Stimulated activated CD4-positive, alpha-beta T cell treated with anti-CD3 and anti-CD28 coated beads, Interleukin-4, amount 100 ng/mL, for 48 hours (primary cell): ENCODE results near the gene NFATC1.

ENCODE experiments used
- DNase-seq, 2 donors: peaks; one replicate each; pipeline ENCODE4 v3.0.0-alpha.2; 2020; ENCODE audit warnings: low read depth in 2 of 2

The NFATC1 gene

DNA sequence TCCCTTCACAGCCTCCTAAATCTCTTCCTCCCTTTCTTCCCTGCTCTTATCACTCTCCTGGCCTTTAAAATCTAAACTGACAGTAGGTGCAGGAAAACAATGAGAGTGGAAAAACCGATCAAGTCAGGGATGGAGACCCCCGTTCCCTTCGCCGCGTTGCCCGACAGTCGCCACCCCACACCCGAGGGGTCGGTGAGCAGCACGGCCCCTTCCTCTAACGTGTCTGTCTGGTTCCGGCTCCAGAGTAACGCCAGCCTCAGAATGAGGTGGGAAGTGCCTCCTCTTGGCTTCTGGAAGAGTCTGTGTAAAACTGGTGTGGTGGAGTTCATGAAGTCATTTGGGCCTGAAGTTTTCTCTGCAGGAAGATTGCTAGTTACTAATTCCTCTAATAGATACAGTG, 138.6 kb downstream of the NFATC1 start:
- no peak for DNase-seq

DNA sequence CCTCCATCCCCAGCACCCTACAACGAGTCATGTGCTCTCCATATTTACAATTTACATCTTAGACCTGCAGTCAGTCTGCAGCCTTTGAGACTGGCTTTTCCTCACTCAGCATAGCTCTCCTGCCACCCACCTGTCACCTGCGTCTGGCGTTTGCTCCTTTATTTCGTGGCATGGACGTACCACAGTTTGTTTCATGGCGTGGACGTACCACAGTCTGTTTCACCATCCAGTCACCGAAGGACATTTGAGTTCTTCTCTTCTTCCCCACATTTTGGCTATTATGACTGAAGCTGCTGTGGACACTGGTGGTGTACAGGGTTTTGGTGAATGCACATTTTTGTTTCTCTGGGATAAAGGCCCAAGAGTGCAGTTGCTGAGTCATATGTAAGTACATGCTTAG, 142.0 kb downstream of the NFATC1 start:
- no peak for DNase-seq

DNA sequence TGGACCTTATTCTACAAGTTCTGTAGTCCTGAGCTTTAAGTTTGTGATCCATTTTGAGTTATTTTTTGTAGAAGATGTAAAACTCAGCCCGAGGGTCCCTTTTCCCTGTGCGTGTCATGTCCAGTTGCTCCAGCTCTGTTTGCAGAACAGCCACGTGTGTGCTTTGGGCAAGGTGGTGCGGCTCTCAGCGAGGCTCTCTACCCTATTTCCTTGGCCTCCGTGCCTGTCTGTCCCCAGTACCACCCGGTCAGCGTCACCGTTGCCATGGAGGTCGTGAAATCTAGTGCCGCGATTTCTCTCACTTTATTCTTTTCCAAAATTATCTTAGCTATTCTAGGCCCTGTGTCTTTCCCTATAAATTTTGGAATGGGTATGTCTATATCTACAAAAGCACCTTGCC, 142.9 kb downstream of the NFATC1 start:
- DNase-seq = no peak

DNA sequence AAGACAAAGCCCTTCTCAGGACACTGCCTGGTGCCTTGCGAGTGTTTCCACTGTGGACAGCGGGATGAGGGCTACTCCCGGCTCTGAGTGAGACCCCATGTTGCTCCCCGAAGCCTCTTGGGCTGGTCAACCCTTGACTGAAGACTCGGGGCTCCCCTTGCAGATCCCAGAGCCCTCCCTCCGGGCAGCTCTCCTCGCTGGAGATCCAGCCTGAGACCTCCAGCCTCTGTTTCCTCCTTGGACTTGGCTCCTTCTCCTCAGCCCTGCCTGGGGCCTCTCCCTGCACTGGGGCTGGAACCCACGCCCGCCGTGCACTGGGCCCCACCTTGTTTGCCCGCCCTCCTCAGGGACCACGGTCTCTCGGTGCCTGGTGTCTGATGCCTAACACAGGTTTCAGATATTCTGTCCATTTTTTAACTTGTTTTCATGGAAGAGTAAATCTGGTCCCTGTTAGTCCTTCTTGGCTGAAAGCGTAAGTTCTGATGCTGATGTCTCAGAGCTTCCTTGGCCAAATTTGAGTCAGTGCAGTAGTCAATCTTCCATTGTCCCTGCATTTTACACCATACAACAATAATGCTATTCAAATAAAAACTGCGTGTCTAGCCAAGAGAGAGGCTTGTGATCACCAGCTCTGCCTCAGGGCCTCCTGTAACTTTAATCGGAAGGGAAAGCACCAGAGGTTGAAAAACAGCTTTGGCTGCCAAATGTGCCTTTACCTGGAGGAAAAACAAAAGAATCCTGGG, 144.6 kb downstream of the NFATC1 start:
- DNase-seq = no peak

DNA sequence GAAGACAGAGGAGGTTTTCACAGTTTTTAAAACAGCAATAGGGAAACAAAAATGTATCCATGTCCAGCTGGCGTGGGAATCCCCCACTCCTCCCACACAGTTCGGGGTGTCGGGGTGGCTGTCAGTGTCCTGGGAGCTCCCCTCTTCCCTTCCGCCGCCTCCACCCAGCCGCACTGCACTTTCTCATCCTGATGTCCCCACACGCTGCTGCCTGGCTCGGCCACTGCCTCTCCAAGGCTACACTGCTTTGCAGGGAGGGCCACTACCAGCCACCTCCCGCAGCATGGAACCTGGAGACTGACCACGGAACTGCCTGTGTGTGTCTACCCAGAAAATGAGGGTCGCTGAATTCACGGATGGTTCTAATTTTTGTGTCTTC, 145.2 kb downstream of the NFATC1 start:
- no peak for DNase-seq

DNA sequence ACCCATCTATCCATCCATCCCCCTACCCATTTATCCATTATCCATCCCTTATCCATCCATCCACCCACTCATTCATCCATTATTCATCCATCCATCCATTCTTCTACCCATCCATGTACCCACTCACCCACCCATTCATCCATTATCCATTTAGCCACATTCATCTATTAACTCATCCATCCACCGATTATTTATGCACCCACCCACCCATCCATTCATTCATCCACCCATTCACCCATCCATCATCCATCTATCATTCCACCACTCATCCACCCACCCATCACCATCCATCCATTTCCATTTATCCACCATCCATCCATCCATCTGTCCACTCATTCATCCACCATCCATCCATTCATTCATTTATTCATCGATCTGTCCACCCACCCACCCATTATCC, 146.5 kb downstream of the NFATC1 start:
- DNase-seq = no peak

DNA sequence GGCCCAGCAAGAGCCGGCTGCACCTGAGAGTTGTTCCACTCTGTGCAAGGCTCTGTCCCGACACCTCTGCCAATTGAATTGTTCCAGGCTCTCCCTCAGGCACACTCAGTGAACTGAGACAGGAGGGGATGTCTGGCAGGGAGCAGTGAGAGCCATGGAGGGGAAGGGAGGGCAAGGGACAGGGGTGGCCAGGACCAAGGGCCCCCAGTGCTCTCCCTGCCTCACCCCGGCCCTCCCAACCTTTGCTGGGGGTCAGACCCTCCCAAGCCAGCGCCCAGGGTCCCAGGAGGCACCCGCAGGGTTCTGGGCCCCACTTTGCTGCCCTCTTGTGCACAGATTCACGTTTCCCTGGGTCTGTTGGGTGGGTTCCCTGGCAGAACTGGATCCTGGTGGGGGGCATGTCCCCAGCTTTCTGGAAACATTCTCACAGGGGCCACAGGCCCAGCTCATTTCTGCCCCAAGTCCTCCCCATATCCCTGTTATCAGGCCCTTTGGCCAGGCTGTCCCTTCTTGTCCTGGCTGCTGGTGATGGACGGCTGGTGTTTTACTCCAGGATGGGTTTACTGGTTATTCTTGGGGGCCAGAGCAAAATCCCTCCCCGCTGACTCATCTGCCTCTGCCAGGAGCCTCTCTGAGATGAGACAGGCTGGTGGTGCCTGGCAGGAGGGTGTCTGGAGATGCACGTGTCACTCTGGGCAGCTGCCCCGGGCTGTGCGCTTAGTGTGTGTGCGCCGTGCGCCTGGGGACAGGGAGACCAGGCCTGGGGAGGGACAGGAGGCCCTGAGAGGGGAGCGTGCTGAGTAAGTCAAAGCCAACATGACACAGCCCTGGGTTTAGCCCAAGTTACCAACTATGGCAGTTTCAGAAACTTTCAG, 147.4 kb downstream of the NFATC1 start:
- no peak for DNase-seq

DNA sequence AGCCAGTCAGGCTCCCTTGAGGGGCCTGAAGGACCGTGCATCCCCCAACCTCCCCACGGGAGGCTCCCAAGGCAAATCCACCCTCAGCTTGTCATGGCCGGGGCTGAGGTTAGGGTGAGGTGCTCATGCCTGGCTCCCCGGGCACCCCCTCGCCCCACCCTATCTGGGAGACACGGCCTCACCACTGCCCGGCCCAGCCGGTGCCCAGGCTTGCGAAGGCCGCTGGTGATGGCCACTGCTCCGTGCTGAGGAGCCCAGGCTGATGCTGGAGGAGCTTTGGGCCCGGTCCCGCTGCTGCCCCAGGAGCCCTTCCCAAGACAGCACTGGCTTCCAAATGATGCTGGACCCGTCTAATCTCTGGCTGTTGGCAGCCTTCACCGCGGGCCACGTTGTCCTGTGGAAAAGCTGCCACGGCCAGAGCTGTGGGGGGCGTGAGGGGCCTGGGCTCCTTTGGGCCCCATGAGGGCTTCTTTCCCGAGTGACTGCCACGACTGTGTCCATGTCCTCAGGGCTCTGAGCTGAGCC, 148.2 kb downstream of the NFATC1 start:
- no peak for DNase-seq

GRCh38 chr18:79544386-79544963, 148.7 kb downstream of the NFATC1 start:
- DNase-seq = no peak

DNA sequence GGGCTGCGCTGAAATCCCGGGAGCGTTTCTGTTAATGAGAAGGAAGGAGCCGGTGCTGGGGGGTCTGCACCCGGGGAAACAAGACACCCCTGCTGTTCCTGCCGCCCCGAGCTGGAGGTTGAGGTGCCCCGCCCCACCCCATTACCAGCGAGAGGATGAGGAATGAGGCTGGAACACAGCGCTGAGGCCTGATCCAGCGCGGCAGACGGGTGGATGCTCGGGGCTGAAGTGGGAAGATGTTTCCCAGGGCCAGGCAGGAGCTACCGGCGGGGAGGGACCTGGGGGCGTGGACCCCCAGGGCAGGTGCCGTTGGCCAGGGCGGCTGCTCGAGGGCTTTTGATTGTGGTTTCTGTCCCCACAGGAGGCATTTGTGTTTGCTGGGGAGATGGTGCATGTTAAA, 149.5 kb downstream of the NFATC1 start:
- DNase-seq = no peak

DNA sequence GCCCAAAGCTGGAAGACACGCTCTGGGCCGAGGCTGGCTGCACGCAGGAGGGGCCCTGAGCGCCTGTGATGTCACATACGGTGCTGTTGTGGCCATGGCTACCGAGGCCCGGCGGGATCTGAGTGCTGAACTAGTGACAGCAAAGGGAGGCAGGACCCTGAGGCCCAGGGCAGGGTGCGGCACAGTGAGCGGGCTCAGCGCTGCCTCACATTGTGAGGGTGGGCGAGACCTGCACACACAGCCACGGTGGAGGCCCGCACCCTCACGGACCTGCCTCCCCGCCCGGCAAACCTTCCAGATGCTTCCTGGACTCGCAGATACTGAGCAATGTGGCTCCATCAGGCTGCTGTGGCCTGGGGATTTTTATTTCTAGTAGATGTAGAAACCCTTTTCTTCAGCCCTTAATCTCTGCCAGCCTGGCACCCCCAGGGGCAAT, 150.0 kb downstream of the NFATC1 start:
- no peak for DNase-seq

- no peak for DNase-seq
These were observed 151.1 kb downstream of the NFATC1 start for GRCh38 chr18:79546781-79547272.

GRCh38 chr18:79547413-79548076, 151.8 kb downstream of the NFATC1 start:
- DNase-seq = no peak

GRCh38 chr18:79548077-79548450, 152.3 kb downstream of the NFATC1 start:
- DNase-seq = no peak

DNA sequence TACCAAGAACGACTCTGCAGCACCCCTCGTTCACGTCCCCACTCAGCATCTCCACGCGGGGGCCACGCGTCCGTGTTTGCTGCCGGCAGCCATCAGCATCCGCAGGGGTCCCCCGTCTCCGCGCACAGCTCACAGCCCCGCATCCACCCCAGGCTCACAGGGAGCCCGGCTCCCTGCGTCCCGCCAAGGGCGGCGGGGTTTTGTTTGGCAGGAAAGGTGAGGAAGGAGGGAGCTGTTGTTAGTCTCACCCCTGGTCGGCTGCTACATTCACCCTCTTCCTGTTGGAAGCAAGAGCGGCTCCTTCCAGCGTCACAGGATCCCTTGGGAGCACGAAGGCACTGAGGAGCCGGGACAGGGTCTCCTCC, 152.9 kb downstream of the NFATC1 start:
- DNase-seq = no peak

- no peak for DNase-seq
These were observed 153.4 kb downstream of the NFATC1 start for GRCh38 chr18:79548986-79549637.

GRCh38 chr18:79549638-79550000, 153.9 kb downstream of the NFATC1 start:
- DNase-seq = no peak

GRCh38 chr18:79552140-79552631, 156.5 kb downstream of the NFATC1 start:
- no peak for DNase-seq

GRCh38 chr18:79552696-79553095, 157.0 kb downstream of the NFATC1 start:
- DNase-seq = no peak

DNA sequence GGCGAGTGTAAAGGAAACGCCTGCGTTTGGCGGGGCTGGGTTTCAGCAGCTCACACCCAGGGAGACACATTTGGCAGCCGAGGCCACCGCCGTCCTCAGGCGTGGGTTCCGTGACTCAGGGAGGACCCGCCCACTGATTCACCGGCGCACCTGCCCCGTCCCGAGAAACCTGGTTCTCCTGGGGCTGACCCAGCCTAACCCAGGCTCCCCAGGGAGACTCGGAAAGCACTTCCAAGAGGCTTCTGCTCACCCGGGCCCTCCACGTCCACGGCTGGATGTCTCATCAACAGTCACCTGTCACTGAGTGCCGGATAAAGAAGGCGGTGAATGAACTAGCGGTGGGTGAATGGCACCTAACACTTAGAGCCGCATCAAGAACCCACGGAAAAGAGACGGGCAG, 157.4 kb downstream of the NFATC1 start:
- no peak for DNase-seq

GRCh38 chr18:79553696-79554095, 158.0 kb downstream of the NFATC1 start:
- no peak for DNase-seq
